HG03139 (cell line): Measurements from ENCODE around the gene FOXO1.
A peak's percentile ranks its signal among the peaks of the same experiment; 100 is the strongest.

Experiments used
- ATAC-seq: cut with Tn5 transposase; IDR thresholded peaks from one replicate; pipeline ENCODE4 v1.9.1; 2021; ENCODE audit not compliant: unreplicated experiment

The FOXO1 gene

GRCh38 chr13:40517486-40518480 is 148.7 kb downstream of the FOXO1 start:
- peak; percentile 70 for ATAC-seq

- ATAC-seq = no peak
Observed at GRCh38 chr13:40515702-40516101, 150.7 kb downstream of the FOXO1 start.

- ATAC-seq = no peak
Observed at GRCh38 chr13:40514802-40515201, 151.6 kb downstream of the FOXO1 start.

- ATAC-seq = no peak
Observed at GRCh38 chr13:40509876-40510275, 156.6 kb downstream of the FOXO1 start.

GRCh38 chr13:40508767-40509342 is 157.6 kb downstream of the FOXO1 start:
- no peak for ATAC-seq

- no peak for ATAC-seq
Observed at GRCh38 chr13:40508127-40508526, 158.3 kb downstream of the FOXO1 start.

- no peak for ATAC-seq
Observed at GRCh38 chr13:40506592-40507446, 159.6 kb downstream of the FOXO1 start.
